IMR-90 (cell line): Measurements from ENCODE around the gene ANKRD16. TPM values are rescaled to one million over a fixed set of nuclear protein-coding genes. Genes with fewer than 3 reads are reported as not detected.

ENCODE experiments used
- ATAC-seq: fragments of 200-7000 bp; cut with Tn5 transposase; 2 replicates; pipeline ENCODE4 v1.9.1; 2020; ENCODE audit warnings: low read depth, mild to moderate bottlenecking, moderate library complexity
- BruUV-seq: library from RNA; stranded (reverse); fragments of 400-500 nt; replicated peaks from 2 replicates; lab custom pipeline; 2021; lab: Mats Ljungman, UMichigan
- CTCF ChIA-PET: fragments of 300-600 bp; formaldehyde crosslinking; extraction: SDS; loops from one replicate; lab custom pipeline; 2021; ENCODE audit warnings: antibody characterized with exemption; lab: Yijun Ruan, JAX
- POLR2A ChIA-PET: fragments of 300-600 bp; sonication (Branson Sonifier 250); formaldehyde crosslinking; loops from one replicate; lab custom pipeline; 2022; ENCODE audit warnings: antibody characterized with exemption; ENCODE audit not compliant: unreplicated experiment; lab: Charles Lee
- DNase-seq: peaks from one replicate; pipeline ENCODE4 v3.0.0; 2013
- H2AFZ ChIP-seq: replicated peaks from 2 replicates; pipeline ENCODE3; 2013; ENCODE audit warnings: low read length, mild to moderate bottlenecking; ENCODE audit not compliant: poor library complexity
- H2AK5ac ChIP-seq: 2 replicates; pipeline ENCODE4 v1.6.1; 2013; ENCODE audit warnings: low read depth, low read length, inconsistent platforms
- H2AK9ac ChIP-seq: replicated peaks from 2 replicates; pipeline ENCODE3; 2013; ENCODE audit warnings: mild to moderate bottlenecking, low read depth, low read length, moderate library complexity; ENCODE audit not compliant: poor library complexity
- H2BK120ac ChIP-seq: 2 replicates; pipeline ENCODE4 v1.6.1; 2013; ENCODE audit warnings: low read depth, low read length, inconsistent platforms
- H2BK15ac ChIP-seq: 3 replicates; pipeline ENCODE4 v1.6.1; 2013; ENCODE audit warnings: low read depth, low read length, inconsistent platforms
- H2BK20ac ChIP-seq: 2 replicates; pipeline ENCODE4 v1.6.1; 2013; ENCODE audit warnings: low read depth, mild to moderate bottlenecking, inconsistent platforms, low read length, moderate library complexity
- H2BK5ac ChIP-seq: 2 replicates; pipeline ENCODE4 v1.6.1; 2013; ENCODE audit warnings: mild to moderate bottlenecking, low read depth, low read length, inconsistent platforms; ENCODE audit not compliant: poor library complexity, severe bottlenecking
- H3K14ac ChIP-seq: replicated peaks from 2 replicates; pipeline ENCODE4 v1.6.1; 2013; ENCODE audit warnings: low read depth, low read length, inconsistent platforms
- H3K18ac ChIP-seq: 2 replicates; pipeline ENCODE4 v1.6.1; 2013; ENCODE audit warnings: low read depth, low read length, control low read depth
- H3K23ac ChIP-seq: 2 replicates; pipeline ENCODE4 v1.6.1; 2013; ENCODE audit warnings: low read depth, low read length, inconsistent platforms
- H3K27ac ChIP-seq: 2 replicates; pipeline ENCODE4 v1.5.1; 2013; ENCODE audit warnings: mild to moderate bottlenecking, control low read depth, low read length; ENCODE audit not compliant: insufficient read depth
- H3K27me3 ChIP-seq: 2 replicates; pipeline ENCODE4 v1.6.1; 2013; ENCODE audit warnings: low read length; ENCODE audit not compliant: control insufficient read depth, insufficient read depth
- H3K36me3 ChIP-seq: 2 replicates; pipeline ENCODE4 v1.6.1; 2013; ENCODE audit warnings: low read length, mixed read lengths; ENCODE audit not compliant: control insufficient read depth, insufficient read depth
- H3K4ac ChIP-seq: 2 replicates; pipeline ENCODE4 v1.6.1; 2013; ENCODE audit warnings: low read depth, low read length, inconsistent platforms
- H3K4me1 ChIP-seq: 2 replicates; pipeline ENCODE4 v1.6.1; 2013; ENCODE audit warnings: low read length, mixed read lengths; ENCODE audit not compliant: control insufficient read depth, insufficient read depth
- H3K4me2 ChIP-seq: 2 replicates; pipeline ENCODE4 v1.6.1; 2013; ENCODE audit warnings: low read depth, mild to moderate bottlenecking, control low read depth, low read length, moderate library complexity
- H3K4me3 ChIP-seq: 2 replicates; pipeline ENCODE4 v1.5.1; 2013; ENCODE audit warnings: low read depth, mild to moderate bottlenecking, control low read depth, low read length, moderate library complexity; ENCODE audit not compliant: insufficient read depth
- H3K56ac ChIP-seq: 2 replicates; pipeline ENCODE4 v1.6.1; 2013; ENCODE audit warnings: low read length, inconsistent platforms; ENCODE audit not compliant: insufficient read depth; ENCODE audit errors: extremely low read depth
- H3K79me1 ChIP-seq, 2 experiments: 2 replicates each; pipeline ENCODE4 v1.6.1; 2013; ENCODE audit warnings: low read length in 2 of 2, inconsistent platforms in 1 of 2, low read depth in 1 of 2
- H3K9ac ChIP-seq: 2 replicates; pipeline ENCODE4 v1.6.1; 2013; ENCODE audit warnings: low read depth, low read length, control low read depth
- H3K9me1 ChIP-seq: 2 replicates; pipeline ENCODE4 v1.6.1; 2013; ENCODE audit warnings: low read length, inconsistent platforms; ENCODE audit not compliant: insufficient read depth
- H3K9me3 ChIP-seq: 2 replicates; pipeline ENCODE4 v1.6.1; 2013; ENCODE audit warnings: low read length; ENCODE audit not compliant: control insufficient read depth, insufficient read depth
- H4K20me1 ChIP-seq: 2 replicates; pipeline ENCODE4 v1.6.1; 2013; ENCODE audit warnings: low read length, inconsistent platforms; ENCODE audit not compliant: insufficient read depth
- H4K5ac ChIP-seq: 2 replicates; pipeline ENCODE4 v1.6.1; 2013; ENCODE audit warnings: mild to moderate bottlenecking, low read depth, low read length, control low read depth
- H4K8ac ChIP-seq, 2 experiments: 2 replicates each; pipeline ENCODE4 v1.6.1; 2013; ENCODE audit warnings: low read depth in 2 of 2, low read length in 2 of 2, control low read depth in 1 of 2, inconsistent platforms in 1 of 2
- H4K91ac ChIP-seq: 2 replicates; pipeline ENCODE4 v1.6.1; 2013; ENCODE audit warnings: low read depth, low read length, inconsistent platforms; ENCODE audit not compliant: insufficient read depth
- FOS ChIP-seq: fragments of 150-350 bp; IDR thresholded peaks from 2 replicates; pipeline ENCODE4 v1.6.1; 2016; ENCODE audit warnings: low read depth, low read length
- MAZ ChIP-seq: IDR thresholded peaks from 2 replicates; pipeline ENCODE4 v1.6.1; 2012; ENCODE audit warnings: low read depth, mild to moderate bottlenecking, low read length, improper control_type of control experiment, moderate library complexity, borderline replicate concordance
- MXI1 ChIP-seq: IDR thresholded peaks from 2 replicates; pipeline ENCODE4 v1.6.1; 2012; ENCODE audit warnings: low read depth, mild to moderate bottlenecking, low read length, moderate library complexity, borderline replicate concordance
- RAD21 ChIP-seq: IDR thresholded peaks from 2 replicates; pipeline ENCODE4 v1.6.1; 2012; ENCODE audit warnings: low read length, improper control_type of control experiment
- WGBS, 2 experiments: methylation state at CpG; one replicate each; pipeline versions ENCODE4 v1.1.5 to v1.1.7; 2013; ENCODE audit warnings: missing lambda C conversion rate in 2 of 2; ENCODE audit not compliant: insufficient read length in 1 of 2; ENCODE audit errors: extremely low coverage in 2 of 2; 5-methylcytosine and 5-hydroxymethylcytosine counted together
- dilution Hi-C: fragments of 300-500 bp; cut with HindIII; formaldehyde crosslinking; loops from one replicate; pipeline ENCODE4 v1.14.3; 2018; ENCODE audit warnings: low sequenced_read_pairs; ENCODE audit not compliant: unreplicated experiment
- in situ Hi-C: fragments of 300-500 bp; cut with MboI; formaldehyde crosslinking; loops from 3 replicates; pipeline ENCODE4 v1.14.3; 2019; ENCODE audit warnings: low sequenced_read_pairs, inconsistent platforms, mixed read lengths
- intact Hi-C: fragments of 100-400 bp; cut with micrococcal nuclease; formaldehyde crosslinking; loops from 2 replicates; pipeline ENCODE4 v1.10.0; 2022
- polyA plus RNA-seq, 3 experiments: library from polyadenylated mRNA; depleted of rRNA; stranded (reverse); fragments of >200 nt; gene quantifications; 2 replicates each; pipeline ENCODE4 v1.2.3, GENCODE V29; 2012; ENCODE audit warnings: low replicate concordance in 1 of 3
- total RNA-seq: library from RNA; depleted of rRNA; stranded (reverse); fragments of >200 nt; gene quantifications from 2 replicates; pipeline ENCODE4 v1.2.3, GENCODE V29; 2012
- TF ChIP-seq, protein P1 (sequence below): fragments of 150-350 bp; IDR thresholded peaks from 2 replicates; pipeline ENCODE4 v1.6.1; 2017; ENCODE audit warnings: mild to moderate bottlenecking, antibody characterized with exemption, low read length, low read depth

The ANKRD16 gene
- total and polyA plus RNA-seq, 2 of the 4 experiments (the other 2 are of a cell fraction): 5.1 to 5.7 TPM

DNA sequence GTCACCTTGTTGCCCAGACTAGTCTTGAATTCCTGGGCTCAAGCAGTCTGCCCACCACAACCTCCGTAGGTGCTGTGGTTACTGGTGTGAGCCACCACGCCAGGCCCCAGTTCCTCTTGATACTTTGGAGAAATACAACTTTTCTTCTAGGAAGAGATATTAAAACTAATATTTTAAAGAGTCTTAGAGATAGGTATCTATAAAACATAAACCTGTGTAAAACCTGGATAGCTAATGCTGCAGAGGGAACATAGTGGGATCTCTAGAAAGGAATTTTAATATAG, 71.7 kb downstream of the ANKRD16 start:
- Histone ChIP-seq H2BK20ac (no peak overlapping the region), H3K4me1 (peaks cover 3% of the 10 kb centered on the region; the same call in 1 of the 2 replicates), H3K9ac (no peak overlapping the region), H3K9me1 (peaks cover 7% of the 10 kb centered on the region; the same call in 1 of the 2 replicates), H3K18ac (no peak overlapping the region), H3K4me2 (no peak overlapping the region), H3K79me1 (peaks cover 13 to 17% of the 10 kb centered on the region in 2 experiments), H3K14ac (no peak overlapping the region), H4K91ac (no peak overlapping the region), H4K5ac (no peak overlapping the region), H3K4ac (no peak overlapping the region), H3K23ac (no peak overlapping the region), H2AK9ac (no peak overlapping the region), H3K9me3 (no peaks in the 10 kb centered on the region), H3K27me3 (no peaks in the 10 kb centered on the region), H2BK5ac (no peak overlapping the region), H4K8ac (no peak overlapping the region), H2BK15ac (no peak overlapping the region), H2BK120ac (no peak overlapping the region), H3K56ac (no peak overlapping the region), H2AFZ (no peak overlapping the region), H3K36me3 (no peaks in the 10 kb centered on the region), H2AK5ac (no peak overlapping the region), H4K20me1 (no peaks in the 10 kb centered on the region), H3K27ac (no peak overlapping the region), H3K4me3 (no peak overlapping the region)
- in situ Hi-C loops (no loop called here), dilution Hi-C loops (no loop called here), intact Hi-C loops (no loop called here)
- ATAC-seq (no peak), DNase-seq (no peak)
- ChIA-PET POLR2A (no interaction called here), CTCF (no interaction called here)
- BruUV-seq: no TSS peak
- no CpG with 5 or more reads among the region's 2 CpGs for WGBS, 2 experiments
- TF ChIP-seq MXI1 (no peak), MAZ (no peak), FOS (no peak), RAD21 (no peak)
- TF ChIP-seq, protein P1, sequence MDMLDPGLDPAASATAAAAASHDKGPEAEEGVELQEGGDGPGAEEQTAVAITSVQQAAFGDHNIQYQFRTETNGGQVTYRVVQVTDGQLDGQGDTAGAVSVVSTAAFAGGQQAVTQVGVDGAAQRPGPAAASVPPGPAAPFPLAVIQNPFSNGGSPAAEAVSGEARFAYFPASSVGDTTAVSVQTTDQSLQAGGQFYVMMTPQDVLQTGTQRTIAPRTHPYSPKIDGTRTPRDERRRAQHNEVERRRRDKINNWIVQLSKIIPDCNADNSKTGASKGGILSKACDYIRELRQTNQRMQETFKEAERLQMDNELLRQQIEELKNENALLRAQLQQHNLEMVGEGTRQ: no peak
